NCI-H2107 (cell line): ENCODE data around the gene NLK.
"Not testable (repeated sequence)": the region's sequence is repeated elsewhere in the genome, so short reads cannot be mapped to it uniquely, and the experiment has no call there.

Source experiments
- DNase-seq: peaks from one replicate; lab custom pipeline; 2025; lab: John Stamatoyannopoulos, UW

NLK gene

DNA sequence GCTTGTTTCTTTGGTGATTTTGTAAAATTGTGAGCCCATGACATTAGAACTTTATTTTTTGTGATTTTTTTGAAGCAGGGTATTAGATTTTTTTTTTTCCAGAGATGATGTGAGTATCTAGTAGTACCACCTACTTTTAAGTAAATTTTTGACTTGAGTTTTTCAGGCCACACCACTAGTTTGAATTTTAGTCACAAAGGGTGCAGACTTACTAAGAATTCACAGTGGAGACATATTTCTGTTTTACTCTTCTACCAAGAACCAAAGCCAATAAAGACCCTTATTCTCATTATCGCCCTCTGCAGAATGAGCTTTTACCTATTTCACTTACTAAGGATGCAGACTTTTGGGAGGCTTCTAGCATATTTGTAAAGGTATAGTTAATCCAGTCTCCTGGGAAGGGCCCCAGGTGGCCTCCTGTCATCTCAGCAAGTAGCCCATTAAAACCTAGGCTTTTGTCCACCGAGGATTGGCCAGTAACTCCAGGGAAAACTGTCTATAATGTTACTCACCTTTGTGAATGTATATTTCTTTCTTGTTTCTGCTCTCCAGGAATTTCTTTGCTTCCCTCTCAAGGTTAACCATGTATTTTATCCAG, 30.6 kb downstream of the NLK start:
- DNase-seq: no peak

DNA sequence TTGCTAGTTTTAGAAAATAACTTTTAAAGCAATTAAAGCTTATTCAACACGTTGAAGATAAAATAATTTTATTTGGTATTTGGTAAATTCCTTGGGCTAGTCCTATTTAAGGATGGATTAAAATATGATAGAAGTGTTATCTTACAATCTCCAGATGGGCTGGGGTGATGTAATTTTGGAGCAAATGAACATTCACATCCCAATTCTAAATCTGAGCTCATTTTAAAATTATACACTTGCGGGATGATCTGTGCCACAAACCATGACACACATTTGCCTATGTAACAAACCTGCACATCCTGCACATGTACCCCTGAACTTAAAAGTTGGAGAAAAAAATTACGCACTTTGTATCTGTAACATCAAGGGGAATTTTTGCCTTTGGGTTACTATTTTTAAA, 31.5 kb downstream of the NLK start:
- no peak for DNase-seq

DNA sequence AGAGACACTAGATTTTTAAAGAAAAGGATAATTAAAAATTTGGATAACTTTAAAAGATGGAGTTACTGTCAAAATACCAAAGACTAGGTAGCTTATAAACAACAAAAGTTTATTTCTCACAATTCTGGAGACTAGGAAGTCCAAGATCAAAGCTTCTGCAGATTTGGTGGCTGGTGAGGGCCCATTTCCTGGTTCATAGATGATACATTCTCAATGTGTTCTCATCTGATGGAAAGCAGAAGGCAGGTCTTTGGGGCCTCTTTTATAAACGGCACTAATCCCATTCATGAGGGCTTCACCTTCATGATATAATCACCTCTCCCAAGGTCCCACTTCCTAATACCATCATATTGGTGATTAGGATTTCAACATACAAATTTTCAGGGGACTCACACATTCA, 33.7 kb downstream of the NLK start:
- no peak for DNase-seq

DNA sequence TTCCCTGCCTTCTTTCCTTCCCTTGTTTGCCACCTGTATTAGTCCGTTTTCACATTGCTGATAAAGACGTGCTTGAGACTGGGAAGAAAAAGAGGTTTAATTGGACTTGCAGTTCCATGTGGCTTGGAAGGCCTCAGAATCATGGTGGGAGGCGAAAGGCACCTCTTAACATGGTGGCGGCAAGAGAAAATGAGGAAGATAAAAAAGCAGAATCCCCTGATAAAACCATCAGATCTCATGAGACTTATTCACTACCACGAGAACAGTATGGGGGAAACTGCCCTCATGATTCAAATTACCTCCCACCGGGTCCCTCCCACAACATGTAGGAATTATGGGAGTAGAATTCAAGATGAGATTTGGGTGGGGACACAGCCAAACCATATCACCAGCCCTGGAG, 34.7 kb downstream of the NLK start:
- DNase-seq: not testable (repeated sequence)

DNA sequence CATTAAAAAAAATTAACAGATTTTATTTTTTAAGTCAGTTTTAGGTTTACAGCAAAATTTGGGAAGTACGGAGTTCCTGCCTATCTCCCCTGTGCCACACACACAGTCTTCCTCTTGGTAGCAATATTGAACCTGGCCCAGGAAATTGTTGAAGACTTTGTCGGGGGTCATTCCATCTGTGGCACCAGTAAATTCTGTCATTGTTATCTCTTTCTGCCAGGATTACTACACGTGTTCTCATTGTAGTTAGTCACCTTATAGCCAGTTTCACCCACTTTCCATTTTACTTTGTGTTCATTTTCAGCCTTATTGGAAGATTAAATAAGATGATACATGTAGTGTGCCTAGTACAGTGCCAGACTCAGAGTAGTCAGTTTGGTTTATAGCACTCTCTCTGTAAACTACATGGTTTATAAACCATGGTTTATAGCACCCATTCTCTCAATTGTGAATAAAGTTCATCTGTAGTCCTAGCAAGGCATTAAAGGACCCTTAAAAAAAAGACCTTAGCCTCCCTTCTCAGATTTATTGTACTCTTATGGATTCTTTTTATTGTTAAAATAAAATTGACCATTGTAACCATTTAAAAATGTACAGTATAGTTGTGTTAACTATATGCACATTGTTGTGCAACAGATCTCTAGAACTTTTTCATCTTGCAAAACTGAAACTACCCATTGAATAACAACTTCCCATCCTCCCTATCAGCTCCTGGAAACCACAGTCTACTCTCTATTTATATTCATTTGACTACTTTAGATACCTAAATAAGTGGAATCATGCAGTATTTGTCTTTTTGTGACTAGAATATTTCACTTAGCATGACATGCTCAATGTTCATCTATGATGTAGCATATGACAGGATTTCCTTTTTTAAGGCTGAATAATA, 36.1 kb downstream of the NLK start:
- DNase-seq: no peak

GRCh38 chr17:28081467-28081866, 39.0 kb downstream of the NLK start:
- no peak for DNase-seq

DNA sequence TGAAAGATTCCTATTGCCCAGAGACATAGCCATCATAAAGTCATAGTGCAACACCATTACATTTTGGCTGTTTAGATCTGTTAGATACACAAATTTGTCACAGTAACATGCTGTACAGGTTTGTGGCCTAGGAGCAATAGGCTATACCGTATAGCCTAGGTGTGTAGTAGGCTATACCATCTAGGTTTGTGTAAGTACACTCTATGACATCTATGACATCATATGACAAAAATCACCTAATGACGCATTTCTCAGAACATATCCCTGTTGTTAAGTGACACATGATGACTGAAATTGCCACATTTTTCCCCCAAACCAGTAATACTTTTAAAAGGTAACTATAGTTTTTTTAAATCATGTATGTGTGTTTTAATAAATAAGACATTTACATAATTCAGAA, 43.3 kb downstream of the NLK start:
- no peak for DNase-seq

DNA sequence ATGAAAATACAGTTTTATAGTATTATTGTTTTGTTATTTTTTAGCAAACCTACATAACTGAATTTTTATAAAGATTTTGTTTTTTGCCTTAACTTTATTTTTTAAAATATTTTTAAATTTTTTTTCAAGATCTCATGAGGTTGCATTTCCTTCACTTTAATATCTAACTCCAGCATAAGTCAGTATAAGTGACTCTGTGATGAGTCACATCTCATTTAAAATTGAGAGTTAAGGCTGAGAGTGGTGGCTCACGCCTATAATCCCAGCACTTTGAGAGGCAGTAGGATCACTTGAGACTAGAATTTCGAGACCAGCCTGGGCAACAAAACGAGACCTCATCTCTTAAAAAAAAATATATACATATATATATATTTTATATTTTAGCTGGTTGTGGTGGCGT, 44.0 kb downstream of the NLK start:
- DNase-seq: no peak

DNA sequence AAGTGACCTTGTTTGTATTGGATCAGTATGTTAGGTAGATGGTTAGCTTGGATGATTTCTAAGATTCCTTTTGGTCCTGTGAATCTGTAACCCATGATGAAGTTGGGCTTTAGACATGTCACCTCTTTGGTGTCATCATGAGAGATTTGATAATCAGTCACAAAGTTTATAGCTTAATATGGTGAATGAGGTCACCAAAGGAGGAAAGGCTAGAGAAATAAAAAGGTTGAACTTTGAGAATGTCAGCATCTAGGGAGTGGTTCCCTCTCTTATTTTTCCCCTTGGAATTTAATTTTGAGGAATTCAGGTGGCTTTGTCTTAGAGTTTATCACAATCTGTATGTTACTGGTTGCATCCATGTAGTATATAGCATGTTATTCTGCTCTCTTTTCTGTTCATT, 45.3 kb downstream of the NLK start:
- no peak for DNase-seq

GRCh38 chr17:28090551-28090950, 48.1 kb downstream of the NLK start:
- no peak for DNase-seq

DNA sequence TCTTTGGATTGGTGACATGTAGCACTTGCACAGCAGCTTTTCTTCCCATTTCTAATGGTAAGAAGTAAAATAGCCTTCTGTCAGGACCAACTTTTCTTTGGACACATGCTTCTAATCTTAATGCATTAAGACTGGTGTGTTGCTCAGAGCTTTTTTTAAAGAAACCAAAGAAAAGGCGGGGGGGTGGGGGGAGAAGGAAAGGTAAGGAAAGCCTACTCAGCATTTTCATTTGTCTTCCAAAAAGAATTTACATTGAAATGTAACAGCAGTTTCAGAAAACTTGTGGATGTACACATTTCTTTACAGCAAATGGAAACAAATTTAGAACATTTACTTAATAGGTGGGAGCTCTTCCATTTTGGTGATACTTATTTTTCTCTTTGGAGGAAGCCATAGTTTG, 49.6 kb downstream of the NLK start:
- DNase-seq: no peak

DNA sequence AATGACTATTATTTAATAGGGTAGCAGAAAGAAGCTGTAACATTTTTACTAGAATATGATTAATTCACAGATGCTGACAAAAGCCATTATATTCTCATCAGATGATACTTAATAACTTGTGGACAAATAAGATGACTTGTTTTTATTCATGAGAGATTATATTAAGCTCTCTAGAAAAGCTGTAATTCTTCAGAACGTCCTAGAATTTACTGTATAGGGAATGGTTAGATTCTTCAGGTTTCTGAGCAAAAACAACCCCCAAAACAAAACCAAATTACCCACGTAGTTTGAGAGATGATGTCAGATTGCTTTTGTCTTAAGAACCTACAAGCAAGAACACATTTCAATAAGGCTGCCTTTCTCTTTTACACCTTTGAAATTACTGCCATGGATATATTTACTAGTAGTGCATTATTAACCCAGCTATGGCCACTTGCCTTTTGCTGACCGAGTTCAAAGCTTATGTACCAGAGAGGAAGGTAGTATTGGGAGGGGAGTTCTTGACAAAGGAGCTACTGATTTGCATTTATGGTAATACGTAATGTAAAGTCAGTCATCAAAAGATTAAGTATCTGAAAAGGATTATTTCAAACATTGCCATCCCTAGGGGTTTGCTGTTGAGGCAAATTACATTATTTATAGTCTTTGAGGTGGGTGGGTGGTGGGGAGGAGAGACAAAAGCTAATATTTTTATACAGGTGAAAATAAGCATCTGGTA, 51.7 kb downstream of the NLK start:
- no peak for DNase-seq

GRCh38 chr17:28096756-28097155, 54.3 kb downstream of the NLK start:
- no peak for DNase-seq

DNA sequence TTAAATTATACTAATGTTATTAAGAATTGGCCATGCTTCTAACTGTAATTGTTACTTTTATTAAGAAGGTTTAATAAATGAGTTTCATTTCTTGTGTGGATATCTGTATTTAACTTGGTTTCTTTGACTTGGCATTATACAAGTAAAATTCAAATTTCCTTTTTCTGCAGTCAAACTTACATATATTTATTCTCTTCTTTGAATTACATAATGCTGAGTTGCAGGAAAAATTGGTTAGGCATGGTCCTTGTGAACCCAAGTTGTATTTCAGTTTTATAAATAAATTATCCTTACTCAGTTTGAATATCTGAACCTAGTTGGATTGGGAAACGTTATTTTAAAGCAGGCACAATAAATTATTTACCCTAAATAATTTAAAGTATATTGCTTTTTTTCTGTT, 54.8 kb downstream of the NLK start:
- no peak for DNase-seq

DNA sequence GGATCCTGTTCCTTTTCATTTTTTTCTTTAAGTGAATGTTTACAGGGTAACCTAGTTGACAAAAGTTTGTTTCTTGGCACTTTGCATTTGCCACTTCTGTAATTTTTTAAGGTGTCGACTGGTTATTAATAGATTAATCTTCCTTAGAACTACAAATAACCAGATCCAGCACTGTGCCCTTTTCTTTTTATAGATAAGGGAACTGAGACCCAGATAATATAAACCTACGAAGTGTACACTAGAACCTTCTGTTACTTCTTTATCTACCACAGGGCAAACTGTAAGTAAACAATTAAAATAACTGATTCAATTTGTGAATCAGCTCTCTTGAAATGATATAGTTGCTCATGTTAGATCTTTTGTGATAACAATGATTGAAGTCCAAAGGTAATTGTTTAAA, 55.4 kb downstream of the NLK start:
- no peak for DNase-seq

GRCh38 chr17:28098591-28098990, 56.1 kb downstream of the NLK start:
- not testable (repeated sequence) for DNase-seq

- DNase-seq: no peak
These were observed 57.8 kb downstream of the NLK start for GRCh38 chr17:28100251-28100650.

GRCh38 chr17:28100936-28101335, 58.5 kb downstream of the NLK start:
- DNase-seq: no peak

DNA sequence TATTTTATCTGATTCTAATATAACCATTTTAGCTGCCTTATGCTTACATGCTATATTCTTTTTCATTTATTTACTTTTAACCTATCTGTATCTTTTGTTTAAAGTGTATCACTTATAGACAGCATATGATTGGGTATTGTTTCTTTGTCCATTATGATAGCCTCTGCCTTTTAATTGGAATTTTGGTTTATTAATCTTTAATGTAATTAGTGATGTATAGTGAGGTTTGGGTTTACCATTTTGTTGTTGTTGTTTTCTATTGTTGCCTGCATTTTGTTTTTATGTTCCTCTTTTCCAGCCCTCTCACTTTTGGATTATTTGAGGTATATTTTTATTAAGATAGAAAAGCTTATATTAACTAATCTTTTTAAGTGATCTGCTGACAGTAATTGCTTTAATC, 59.4 kb downstream of the NLK start:
- DNase-seq: no peak

GRCh38 chr17:28105501-28105900, 63.0 kb downstream of the NLK start:
- DNase-seq: no peak

DNA sequence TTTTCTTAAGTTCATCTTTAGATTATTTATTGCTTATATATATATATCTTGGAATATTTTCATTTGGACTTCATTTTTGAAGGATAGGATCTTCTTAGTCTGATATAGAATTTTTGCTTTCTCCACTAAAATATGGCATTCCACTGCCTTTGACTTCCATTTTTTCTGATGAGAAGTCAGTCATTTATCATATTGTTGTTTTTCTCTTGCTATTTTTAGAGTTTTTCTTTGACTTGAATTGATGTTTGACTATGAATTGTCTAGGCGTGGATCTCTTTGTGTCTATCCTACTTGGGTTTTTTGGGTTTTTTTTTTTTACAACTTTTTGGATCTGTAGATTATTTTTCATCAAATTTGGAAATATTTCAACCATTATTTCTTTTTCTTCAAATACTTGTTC, 67.7 kb downstream of the NLK start:
- DNase-seq: no peak

GRCh38 chr17:28112181-28112580, 69.7 kb downstream of the NLK start:
- no peak for DNase-seq

- DNase-seq: no peak
These were observed 70.1 kb downstream of the NLK start for GRCh38 chr17:28112606-28113005.
